ENCODE results near the gene CBLB.
"Not testable (repeated sequence)": the region's sequence is repeated elsewhere in the genome, so short reads cannot be mapped to it uniquely, and the experiment has no call there.

Gene CBLB

GRCh38 chr3:105816833-105817232 lies 52.0 kb downstream of the CBLB start:
- no peak for DNase-seq (ENCODE audit: low read depth)

- not testable (repeated sequence) for DNase-seq (ENCODE audit: low read depth)
These were observed 53.5 kb downstream of the CBLB start for GRCh38 chr3:105815331-105815730.

- DNase-seq (ENCODE audit: low read depth): no peak
These were observed 55.1 kb downstream of the CBLB start for GRCh38 chr3:105813710-105814109.

- DNase-seq (ENCODE audit: low read depth): peak; percentile 85
These were observed 56.6 kb downstream of the CBLB start for GRCh38 chr3:105812194-105812586.

GRCh38 chr3:105811518-105812193 lies 57.2 kb downstream of the CBLB start:
- no peak for DNase-seq (ENCODE audit: low read depth)

- peak; percentile 70 for DNase-seq (ENCODE audit: low read depth)
These were observed 59.5 kb downstream of the CBLB start for GRCh38 chr3:105809208-105809888.

GRCh38 chr3:105807701-105808100 lies 61.1 kb downstream of the CBLB start:
- no peak for DNase-seq (ENCODE audit: low read depth)

- no peak for DNase-seq (ENCODE audit: low read depth)
These were observed 61.7 kb downstream of the CBLB start for GRCh38 chr3:105807146-105807545.

- peak; percentile 80 for DNase-seq (ENCODE audit: low read depth)
These were observed 62.5 kb downstream of the CBLB start for GRCh38 chr3:105806359-105806758.

GRCh38 chr3:105805404-105805803 lies 63.4 kb downstream of the CBLB start:
- no peak for DNase-seq (ENCODE audit: low read depth)

GRCh38 chr3:105802118-105802706 lies 66.6 kb downstream of the CBLB start:
- DNase-seq (ENCODE audit: low read depth): no peak

- no peak for DNase-seq (ENCODE audit: low read depth)
These were observed 67.4 kb downstream of the CBLB start for GRCh38 chr3:105801397-105801796.

GRCh38 chr3:105800320-105800719 lies 68.5 kb downstream of the CBLB start:
- no peak for DNase-seq (ENCODE audit: low read depth)

- DNase-seq (ENCODE audit: low read depth): no peak
These were observed 69.5 kb downstream of the CBLB start for GRCh38 chr3:105799286-105799685.

- peak; percentile 62 for DNase-seq (ENCODE audit: low read depth)
These were observed 70.4 kb downstream of the CBLB start for GRCh38 chr3:105798381-105798934.

GRCh38 chr3:105793040-105793439 lies 75.8 kb downstream of the CBLB start:
- peak; percentile 64 for DNase-seq (ENCODE audit: low read depth)

GRCh38 chr3:105791919-105792786 lies 76.7 kb downstream of the CBLB start:
- peak; percentile 100 for DNase-seq (ENCODE audit: low read depth)

- DNase-seq (ENCODE audit: low read depth): peak; percentile 84
These were observed 77.7 kb downstream of the CBLB start for GRCh38 chr3:105791131-105791530.

GRCh38 chr3:105790534-105790933 lies 78.3 kb downstream of the CBLB start:
- no peak for DNase-seq (ENCODE audit: low read depth)

GRCh38 chr3:105788593-105788992 lies 80.2 kb downstream of the CBLB start:
- DNase-seq (ENCODE audit: low read depth): no peak

- DNase-seq (ENCODE audit: low read depth): no peak
These were observed 81.4 kb downstream of the CBLB start for GRCh38 chr3:105787453-105787852.

- no peak for DNase-seq (ENCODE audit: low read depth)
These were observed 81.8 kb downstream of the CBLB start for GRCh38 chr3:105786990-105787389.
